Diencephalon (tissue), 1 donor: ENCODE data around the gene RNF144B. TPM values are rescaled to one million over a fixed set of nuclear protein-coding genes. Genes with fewer than 3 reads are reported as not detected.

ENCODE experiments used
- total RNA-seq: library from RNA; depleted of rRNA; stranded (reverse); fragments of >200 nt; gene quantifications from one replicate; pipeline ENCODE4 v1.2.3, GENCODE V29; 2014

Gene RNF144B
- 6.0 TPM for total RNA-seq

DNA sequence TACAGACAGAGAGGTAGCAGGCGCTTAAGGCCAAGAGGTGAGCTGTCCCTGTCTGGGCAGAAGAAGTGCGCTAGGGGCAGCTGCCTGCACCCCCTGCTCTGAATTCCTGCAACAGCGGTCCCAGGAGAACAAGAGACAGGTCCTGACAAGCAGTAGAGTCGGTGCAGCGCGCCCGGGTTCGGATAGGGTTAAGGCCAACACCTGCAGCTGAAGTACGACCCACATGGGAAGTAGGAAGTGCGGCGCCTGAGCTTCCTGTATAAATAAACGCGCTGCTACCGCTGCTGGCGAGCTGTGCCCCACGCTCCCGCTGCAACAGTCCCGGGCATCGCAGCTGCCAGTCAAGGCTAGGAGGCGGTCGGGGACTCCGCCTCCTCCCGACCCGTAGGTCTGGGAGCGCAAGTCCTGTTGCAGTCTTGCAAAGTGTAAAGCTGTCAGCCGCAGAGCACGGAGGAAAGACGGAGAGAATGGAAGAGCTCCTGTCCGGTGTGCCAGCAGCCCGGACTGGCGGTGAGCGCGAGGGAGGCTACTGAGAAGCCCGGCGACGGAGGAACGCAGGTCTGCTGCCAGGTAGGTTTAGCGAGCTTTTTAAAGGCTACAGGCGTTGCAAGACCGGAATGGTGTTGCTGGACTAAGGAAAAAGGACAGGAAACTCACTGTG, at the start of gene RNF144B:
TSS of gene RNF144B (plus strand) at position 290 of the 661 bp plus-strand sequence. CDS start 12,185 bp downstream, outside the sequence.

Other genes starting within 250 kb of the RNF144B start
- 15.7 TPM for gene TPMT, start 232.3 kb upstream of the RNF144B start, total RNA-seq
- gene KDM1B, start 231.9 kb upstream of the RNF144B start, total RNA-seq = 48.2 TPM
- gene DEK, start 122.8 kb upstream of the RNF144B start, total RNA-seq = 143 TPM